GM21360 (cell line): Measurements from ENCODE around the gene RLF.

Source experiments
- ATAC-seq: cut with Tn5 transposase; IDR thresholded peaks from one replicate; pipeline ENCODE4 v1.9.1; 2021; ENCODE audit warnings: mild to moderate bottlenecking, moderate library complexity; ENCODE audit not compliant: unreplicated experiment

The RLF gene

GRCh38 chr1:40267767-40268187 lies 106.6 kb downstream of the RLF start:
- ATAC-seq: no peak

DNA sequence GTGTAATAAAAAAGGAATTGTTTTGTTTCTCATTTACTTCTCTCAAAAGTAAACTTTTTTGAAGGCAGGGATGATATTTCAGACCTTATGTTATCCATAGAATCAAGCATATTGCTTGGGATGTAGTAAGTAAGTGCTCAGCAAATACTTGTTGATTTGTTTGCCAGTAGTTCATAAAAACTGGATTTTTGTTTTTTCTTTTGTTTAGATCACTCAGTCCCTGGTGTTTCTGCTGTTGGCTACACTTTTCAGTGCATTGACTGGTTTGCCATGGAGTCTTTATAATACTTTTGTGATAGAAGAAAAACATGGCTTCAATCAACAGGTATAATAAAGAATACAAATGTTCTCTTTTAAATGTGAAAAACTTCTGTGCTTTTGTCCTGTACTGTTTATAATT lies 107.0 kb downstream of the RLF start:
- no peak for ATAC-seq

DNA sequence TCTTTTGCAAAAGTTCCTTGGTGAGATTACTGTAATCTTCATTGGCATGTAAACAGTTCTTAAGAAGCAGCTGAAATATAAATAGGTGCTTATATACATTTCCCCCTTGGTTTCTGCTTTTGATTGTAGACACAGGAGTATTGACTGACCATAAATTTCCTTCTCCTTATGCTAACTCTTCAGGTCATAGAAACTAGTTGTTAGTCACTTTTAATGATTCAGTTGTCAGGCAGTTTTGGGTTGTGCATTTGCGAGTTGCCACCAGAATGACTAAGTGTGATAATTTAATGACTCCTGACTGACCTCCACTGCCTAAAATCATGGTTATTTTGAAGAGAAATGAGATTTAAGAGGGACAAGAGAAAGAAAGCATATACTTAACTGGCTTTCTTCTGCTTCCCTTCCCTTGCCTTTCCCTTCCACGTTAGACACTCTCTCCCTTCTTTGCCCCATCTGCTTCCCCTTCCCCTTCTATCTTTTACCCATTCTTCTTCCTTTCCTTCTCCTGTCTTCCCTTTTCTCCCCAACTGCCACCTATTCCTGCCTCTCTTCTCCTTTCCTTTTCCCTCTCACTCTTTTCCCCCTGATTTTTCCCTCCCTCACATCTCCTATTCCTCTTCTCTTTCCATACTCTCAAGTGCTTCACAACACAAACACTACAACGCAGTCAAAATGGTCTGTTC lies 109.1 kb downstream of the RLF start:
- ATAC-seq: no peak

GRCh38 chr1:40272653-40273213 lies 111.5 kb downstream of the RLF start:
- no peak for ATAC-seq

DNA sequence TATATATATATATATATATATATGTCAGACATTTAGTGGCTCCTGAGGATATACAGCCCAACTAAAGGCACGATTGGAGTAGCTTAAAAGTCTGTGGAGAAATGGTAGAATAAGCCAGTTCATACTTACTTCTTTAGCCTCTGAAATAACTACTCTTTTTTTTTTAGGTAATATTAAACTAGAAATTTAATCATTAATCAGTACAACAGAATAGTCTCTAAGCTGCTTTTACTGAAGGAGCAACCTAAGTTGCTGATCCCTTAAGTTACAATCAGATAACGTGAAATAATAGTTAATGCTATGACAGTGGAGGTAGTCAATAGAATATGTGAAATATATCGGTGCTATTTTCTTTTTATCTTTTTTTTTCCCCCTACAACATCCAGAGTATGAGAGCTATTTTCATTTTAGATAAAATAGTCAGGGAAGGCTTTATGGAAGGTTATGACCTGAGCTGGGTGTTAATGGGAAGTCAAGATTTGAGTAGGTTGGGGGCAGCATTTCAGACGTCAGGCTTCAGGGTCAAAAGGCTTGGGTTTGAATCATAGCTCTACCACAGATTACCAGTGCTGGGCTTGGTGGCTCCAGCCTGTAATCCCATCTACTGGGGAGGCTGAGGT lies 112.5 kb downstream of the RLF start:
- no peak for ATAC-seq

GRCh38 chr1:40274331-40274730 lies 113.1 kb downstream of the RLF start:
- no peak for ATAC-seq

- ATAC-seq: no peak
Measured at GRCh38 chr1:40276122-40276521, 114.9 kb downstream of the RLF start.

GRCh38 chr1:40281853-40282252 lies 120.7 kb downstream of the RLF start:
- no peak for ATAC-seq
